BJ (cell line): ENCODE data around the gene TBXAS1. TPM values are rescaled to one million over a fixed set of nuclear protein-coding genes. Genes with fewer than 3 reads are reported as not detected.

Experiments used
- CTCF ChIA-PET: fragments of 350-600 bp; formaldehyde crosslinking; extraction: SDS; loops from one replicate; lab custom pipeline; 2021; ENCODE audit warnings: antibody characterized with exemption, inconsistent platforms; lab: Yijun Ruan, JAX
- POLR2A ChIA-PET: fragments of 300-600 bp; sonication (Branson Sonifier 250); formaldehyde crosslinking; extraction: SDS; loops from one replicate; lab custom pipeline; 2021; ENCODE audit warnings: antibody characterized with exemption; lab: Charles Lee
- DNase-seq: peaks from one replicate; pipeline ENCODE4 v3.0.0-alpha.2; 2011; ENCODE audit warnings: low read depth
- H3K27me3 ChIP-seq: 2 replicates; pipeline ENCODE4 v1.6.0; 2011; ENCODE audit warnings: low read length; ENCODE audit not compliant: control insufficient read depth, insufficient read depth
- H3K36me3 ChIP-seq: 2 replicates; pipeline ENCODE4 v1.5.1; 2011; ENCODE audit warnings: low read length; ENCODE audit not compliant: control insufficient read depth, insufficient read depth
- H3K4me3 ChIP-seq: 2 replicates; pipeline ENCODE4 v1.5.1; 2011; ENCODE audit warnings: low read depth, mild to moderate bottlenecking, control low read depth, low read length
- CTCF ChIP-seq: IDR thresholded peaks from 2 replicates; pipeline ENCODE4 v1.5.1; 2011; ENCODE audit warnings: low read depth, mild to moderate bottlenecking, control low read depth, inconsistent platforms, low read length, moderate library complexity; ENCODE audit not compliant: insufficient read depth
- polyA minus RNA-seq: library from RNA; depleted of rRNA, polyadenylated mRNA; stranded (reverse); fragments of >200 nt; gene quantifications from 2 replicates; pipeline ENCODE4 v1.2.3, GENCODE V29; 2011; rRNA and poly(A)+ RNA removed
- polyA plus RNA-seq: library from polyadenylated mRNA; depleted of rRNA; stranded (reverse); fragments of >200 nt; gene quantifications from 2 replicates; pipeline ENCODE4 v1.2.3, GENCODE V29; 2011; rRNA removed

The TBXAS1 gene
- 0.16 and 0.18 TPM in 2 replicates for polyA plus RNA-seq
- polyA minus RNA-seq: not detected in 2 replicates

GRCh38 chr7:139829025-139829774 lies at the start of gene TBXAS1:
Gene TBXAS1 (plus strand): TSS chr7:139829264. CDS start chr7:139829391, 127 bp downstream.
- Histone ChIP-seq H3K27me3 (peaks cover 4% of the 10 kb centered on the region), H3K36me3 (no peaks in the 10 kb centered on the region), H3K4me3 (no peak within 1 kb of the TSS)
- ChIA-PET POLR2A (no interaction called here), CTCF (interaction anchor here (0.9 kb wide), 1 partner anchor 176 kb away, joined by 3 read pairs; no protein-coding TSS in a partner anchor)
- no peak for DNase-seq
- TF ChIP-seq CTCF: no peak

- Histone ChIP-seq H3K36me3 (no peaks in the 10 kb centered on the region), H3K27me3 (peaks cover 34% of the 10 kb centered on the region), H3K4me3 (no peak overlapping the region)
- ChIA-PET POLR2A (no interaction called here), CTCF (interaction anchor here (0.7 to 1.4 kb wide), 2 partner anchors 136 to 138 kb away, joined by 5 read pairs; no protein-coding TSS in a partner anchor)
- TF ChIP-seq CTCF: no peak
- no peak for DNase-seq
These were observed 46.1 kb upstream of the TBXAS1 start for GRCh38 chr7:139782932-139783331.

GRCh38 chr7:139783647-139784385 lies 45.2 kb upstream of the TBXAS1 start:
- peaks cover 34% of the 10 kb centered on the region for H3K27me3 ChIP-seq
- CTCF ChIA-PET: interaction anchor here (0.6 to 1.4 kb wide), 3 partner anchors 33 to 139 kb away, joined by 3 to 5 read pairs (median 5); no protein-coding TSS in a partner anchor
- no peak for TF ChIP-seq CTCF
- DNase-seq: no peak
- H3K36me3 ChIP-seq: no peaks in the 10 kb centered on the region
- POLR2A ChIA-PET: no interaction called here
- no peak overlapping the region for H3K4me3 ChIP-seq

GRCh38 chr7:139784648-139785047 lies 44.4 kb upstream of the TBXAS1 start:
- POLR2A ChIA-PET: no interaction called here
- Histone ChIP-seq H3K4me3 (no peak overlapping the region), H3K27me3 (peaks cover 31% of the 10 kb centered on the region), H3K36me3 (no peaks in the 10 kb centered on the region)
- no peak for TF ChIP-seq CTCF
- CTCF ChIA-PET: interaction anchor here (0.6 kb wide), 1 partner anchor 33 kb away, joined by 3 read pairs; no protein-coding TSS in a partner anchor
- DNase-seq: no peak

GRCh38 chr7:139791316-139791715 lies 37.7 kb upstream of the TBXAS1 start:
- 0 out of 2 replicates have a peak, but pooled peaks cover 6% of the 10 kb centered on the region for H3K27me3 ChIP-seq
- no peak overlapping the region for H3K4me3 ChIP-seq
- ChIA-PET CTCF (interaction anchor here (0.6 kb wide), 1 partner anchor 170 kb away, joined by 3 read pairs; no protein-coding TSS in a partner anchor), POLR2A (no interaction called here)
- TF ChIP-seq CTCF: no peak
- DNase-seq: no peak
- H3K36me3 ChIP-seq: no peaks in the 10 kb centered on the region
